Transverse colon (tissue), 4 donors: ENCODE measurements around the gene SON. TPM values are rescaled to one million over a fixed set of nuclear protein-coding genes. Genes with fewer than 3 reads are reported as not detected.

Experiments
- DNase-seq: peaks from one replicate; pipeline ENCODE4 v3.0.0-alpha.2; 2019
- H3K27ac ChIP-seq, 4 donors: fragments of 200-600 bp; sonication (generic); 2 replicates each; pipeline ENCODE4 v1.5.1; 2016 to 2018; ENCODE audit warnings: inconsistent platforms in 4 of 4
- H3K27me3 ChIP-seq: fragments of 200-600 bp; sonication (generic); 2 replicates; pipeline ENCODE4 v1.5.1; 2017; ENCODE audit warnings: inconsistent platforms
- H3K36me3 ChIP-seq, 4 donors: fragments of 200-600 bp; sonication (generic); 2 replicates each; pipeline ENCODE4 v1.5.1; 2017 to 2019; ENCODE audit warnings: inconsistent platforms in 4 of 4
- H3K4me1 ChIP-seq, 4 donors: fragments of 200-600 bp; sonication (generic); 2 replicates each; pipeline ENCODE4 v1.5.1; 2017 to 2020; ENCODE audit warnings: inconsistent platforms in 4 of 4
- H3K4me3 ChIP-seq, 4 donors: fragments of 200-600 bp; sonication (generic); 1 replicate in 1 of 4; 2 replicates in 3 of 4; pipeline versions ENCODE4 v1.5.1 to v1.6.1; 2017 to 2019; ENCODE audit warnings: inconsistent platforms in 4 of 4
- H3K9me3 ChIP-seq, 2 donors: fragments of 200-600 bp; sonication (generic); 2 replicates each; pipeline ENCODE4 v1.5.1; 2017 to 2019; ENCODE audit warnings: inconsistent platforms in 2 of 2
- CTCF ChIP-seq, 5 experiments: fragments of 200-600 bp in 3 of 5; fragments of 450-650 bp in 2 of 5; sonication (generic) in 3 of 5; IDR thresholded peaks; 1 replicate in 2 of 5; 2 replicates in 3 of 5; pipeline ENCODE4 v1.5.1; 2016 to 2017; ENCODE audit warnings: antibody characterized with exemption in 5 of 5, inconsistent platforms in 3 of 5, mild to moderate bottlenecking in 2 of 5, moderate library complexity in 1 of 5
- EP300 ChIP-seq: sonication (generic); formaldehyde crosslinking; IDR thresholded peaks from one replicate; pipeline ENCODE4 v1.6.1; 2017; ENCODE audit warnings: antibody characterized with exemption, low read depth
- POLR2A ChIP-seq: fragments of 450-650 bp; IDR thresholded peaks from one replicate; pipeline ENCODE4 v1.6.1; 2016; ENCODE audit warnings: antibody characterized with exemption, mild to moderate bottlenecking, moderate library complexity
- POLR2AphosphoS5 ChIP-seq, 3 donors: sonication (generic); formaldehyde crosslinking; IDR thresholded peaks; one replicate each; pipeline ENCODE4 v1.6.1; 2016; ENCODE audit warnings: antibody characterized with exemption in 3 of 3
- WGBS, 2 donors: methylation state at CpG; one replicate each; pipeline ENCODE4 v1.1.5; 2018; ENCODE audit warnings: low coverage in 1 of 2; 5-methylcytosine and 5-hydroxymethylcytosine counted together
- in situ Hi-C, 4 donors: fragments of 200-750 bp; cut with MboI; loops; one replicate each; pipeline versions ENCODE4 v1.15.0 to v1.15.1; 2017; ENCODE audit warnings: low sequenced_read_pairs in 3 of 4, low pct_ligation_motif_present in 1 of 4, low pct_unique_long_range_greater_than_20kb in 1 of 4
- intact Hi-C: fragments of 100-400 bp; cut with DNase I; formaldehyde crosslinking; loops from one replicate; pipeline ENCODE4 v1.15.1; 2023; ENCODE audit warnings: low total_unique reads
- total RNA-seq, 4 donors: library from RNA; depleted of rRNA; stranded (reverse); fragments of >200 nt; gene quantifications; one replicate each; pipeline ENCODE4 v1.1.0, GENCODE V29; 2016

The SON gene
- total RNA-seq, 4 donors from 2014 or later: 183 to 465 (median 223) TPM

GRCh38 chr21:33531007-33531406 is 11.8 kb upstream of the SON start:
- H3K27me3 ChIP-seq: no peaks in the 10 kb centered on the region
- WGBS, 2 donors: 87 to 94% methylated on average over 3 of the region's 3 CpGs
- in situ Hi-C loops: no loop called here
- H3K9me3 ChIP-seq: no peaks in the 10 kb centered on the region
- no peak overlapping the region for H3K27ac ChIP-seq
- intact Hi-C loops: no loop called here
- H3K36me3 ChIP-seq: peaks cover 0 to 70% (median 22%) of the 10 kb centered on the region in 4 donors
- H3K4me3 ChIP-seq: no peak overlapping the region
- DNase-seq: no peak
- no peak for TF ChIP-seq POLR2AphosphoS5 (IDR thresholded peaks at IDR 0.05)
- no peak for TF ChIP-seq EP300
- TF ChIP-seq CTCF (IDR thresholded peaks at IDR 0.05): no peak
- no peaks in the 10 kb centered on the region for H3K4me1 ChIP-seq

- H3K36me3 ChIP-seq: peaks cover 0 to 37% (median 14%) of the 10 kb centered on the region in 4 donors
- no peaks in the 10 kb centered on the region for H3K9me3 ChIP-seq
- no peak for TF ChIP-seq EP300
- no peak for TF ChIP-seq POLR2A
- TF ChIP-seq POLR2AphosphoS5 (IDR thresholded peaks at IDR 0.05): no peak
- TF ChIP-seq CTCF (IDR thresholded peaks at IDR 0.05): no peak
- no peak overlapping the region for H3K4me3 ChIP-seq
- intact Hi-C loops (no loop called here), in situ Hi-C loops (no loop called here)
- no peak for DNase-seq
- no peak overlapping the region for H3K27ac ChIP-seq
- H3K4me1 ChIP-seq: peaks cover 11 to 17% (median 16%) of the 10 kb centered on the region in 4 donors
- H3K27me3 ChIP-seq: no peaks in the 10 kb centered on the region
- whole genome bisulfite sequencing, 2 donors: 79 to 96% methylated on average over 2 of the region's 2 CpGs
Measured at GRCh38 chr21:33537212-33537611, 5.6 kb upstream of the SON start.

GRCh38 chr21:33539616-33540015 is 3.2 kb upstream of the SON start:
- H3K4me1 ChIP-seq: peaks cover 11 to 22% (median 21%) of the 10 kb centered on the region in 4 donors
- peaks cover 0 to 18% (median 6%) of the 10 kb centered on the region in 4 donors for H3K36me3 ChIP-seq
- WGBS, 2 donors: 78 to 82% methylated on average over 4 of the region's 4 CpGs
- H3K4me3 ChIP-seq: no peak overlapping the region
- no peak for TF ChIP-seq EP300
- TF ChIP-seq POLR2AphosphoS5 (IDR thresholded peaks at IDR 0.05): no peak
- no peak for TF ChIP-seq POLR2A
- TF ChIP-seq CTCF (IDR thresholded peaks at IDR 0.05): no peak
- no peak for DNase-seq
- in situ Hi-C loops (no loop called here), intact Hi-C loops (no loop called here)
- H3K27ac ChIP-seq: peak overlapping the region in 1 of 4 donors; percentile 99
- H3K27me3 ChIP-seq: no peaks in the 10 kb centered on the region
- H3K9me3 ChIP-seq: no peaks in the 10 kb centered on the region

- no peak for DNase-seq
- Histone ChIP-seq H3K36me3 (peaks cover 0 to 13% (median 5%) of the 10 kb centered on the region in 4 donors), H3K4me1 (peaks cover 18 to 33% (median 31%) of the 10 kb centered on the region in 4 donors), H3K27ac (peak overlapping the region; percentile 93 to 99 (median 98)), H3K4me3 (peak overlapping the region in 1 of 4 donors; percentile 97), H3K27me3 (no peaks in the 10 kb centered on the region), H3K9me3 (no peaks in the 10 kb centered on the region)
- intact Hi-C loops: no loop called here
- no peak for TF ChIP-seq POLR2A
- TF ChIP-seq CTCF (IDR thresholded peaks at IDR 0.05): no peak
- no peak for TF ChIP-seq POLR2AphosphoS5 (IDR thresholded peaks at IDR 0.05)
- TF ChIP-seq EP300: no peak
- WGBS, 2 donors: 52 to 73% methylated on average over 3 of the region's 3 CpGs
- in situ Hi-C loops: no loop called here
Measured at GRCh38 chr21:33540711-33541104, 2.1 kb upstream of the SON start.
